HepG2 (cell line): ENCODE results near the gene NEURL1B.

Source experiments
- CEBPG ChIP-seq: IDR thresholded peaks from 2 replicates; pipeline ENCODE4 v1.6.1; 2016
- ETV6 ChIP-seq: sonication (generic); formaldehyde crosslinking; conservative IDR thresholded peaks from 2 replicates; pipeline ENCODE4 v1.4.0; 2020; ENCODE audit warnings: missing genetic modification reagents
- FOXA1 ChIP-seq, 2 experiments: fragments of 450-650 bp in 1 of 2; sonication (generic) in 1 of 2; formaldehyde crosslinking in 1 of 2; IDR thresholded peaks; 2 replicates each; pipeline versions ENCODE4 v1.4.0 to v1.6.1; 2016 to 2020; ENCODE audit warnings: missing genetic modification reagents in 1 of 2
- POLR2AphosphoS5 ChIP-seq: IDR thresholded peaks from 2 replicates; pipeline ENCODE4 v1.6.1; 2012; ENCODE audit warnings: low read depth, low read length
- RELA ChIP-seq: sonication (generic); formaldehyde crosslinking; IDR thresholded peaks from 2 replicates; pipeline ENCODE4 v1.4.0; 2020; ENCODE audit warnings: missing genetic modification reagents
- RNF2 ChIP-seq: fragments of 450-650 bp; conservative IDR thresholded peaks from 2 replicates; pipeline ENCODE4 v1.6.1; 2016; ENCODE audit warnings: low read depth
- ZNF12 ChIP-seq: sonication (generic); formaldehyde crosslinking; IDR thresholded peaks from 2 replicates; pipeline ENCODE4 v1.5.0; 2020; ENCODE audit warnings: missing genetic modification reagents
- ZNF549 ChIP-seq: sonication (generic); formaldehyde crosslinking; IDR thresholded peaks from 2 replicates; pipeline ENCODE4 v1.5.0; 2020; ENCODE audit warnings: missing genetic modification reagents
- TF ChIP-seq, protein P1 (sequence below): sonication (generic); formaldehyde crosslinking; IDR thresholded peaks from 2 replicates; pipeline ENCODE4 v1.5.0; 2020; ENCODE audit warnings: mild to moderate bottlenecking, missing genetic modification reagents, moderate library complexity

DNA sequence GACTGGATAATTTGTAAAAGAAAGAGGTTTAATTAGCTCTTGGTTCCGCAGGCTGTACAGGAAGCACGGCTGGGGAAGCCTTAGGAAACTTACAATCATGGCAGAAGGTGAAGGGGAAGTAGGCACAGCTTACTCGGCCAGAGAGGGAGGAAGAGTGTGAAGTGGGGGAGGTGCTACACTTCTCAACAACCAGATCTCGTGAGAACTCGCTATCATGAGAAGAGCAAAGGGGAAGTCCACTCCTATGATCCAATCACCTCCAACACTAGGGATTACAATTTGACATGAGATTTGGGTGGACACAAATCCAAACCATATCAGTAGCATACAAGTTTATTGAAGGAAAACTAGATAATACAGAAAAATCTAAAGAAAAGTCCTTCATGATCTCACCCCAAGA, 39.9 kb downstream of the NEURL1B start:
- TF ChIP-seq RNF2 (no peak), FOXA1 (IDR thresholded peaks at IDR 0.05) (no peak), FOXA1 (CRISPR knock-in tag; IDR thresholded peaks at IDR 0.05) (no peak), CEBPG (no peak), RELA (CRISPR knock-in tag) (no peak), ZNF12 (no peak), ZNF549 (CRISPR knock-in tag) (no peak), ETV6 (CRISPR knock-in tag) (no peak), POLR2AphosphoS5 (no peak)
- TF ChIP-seq, protein P1, sequence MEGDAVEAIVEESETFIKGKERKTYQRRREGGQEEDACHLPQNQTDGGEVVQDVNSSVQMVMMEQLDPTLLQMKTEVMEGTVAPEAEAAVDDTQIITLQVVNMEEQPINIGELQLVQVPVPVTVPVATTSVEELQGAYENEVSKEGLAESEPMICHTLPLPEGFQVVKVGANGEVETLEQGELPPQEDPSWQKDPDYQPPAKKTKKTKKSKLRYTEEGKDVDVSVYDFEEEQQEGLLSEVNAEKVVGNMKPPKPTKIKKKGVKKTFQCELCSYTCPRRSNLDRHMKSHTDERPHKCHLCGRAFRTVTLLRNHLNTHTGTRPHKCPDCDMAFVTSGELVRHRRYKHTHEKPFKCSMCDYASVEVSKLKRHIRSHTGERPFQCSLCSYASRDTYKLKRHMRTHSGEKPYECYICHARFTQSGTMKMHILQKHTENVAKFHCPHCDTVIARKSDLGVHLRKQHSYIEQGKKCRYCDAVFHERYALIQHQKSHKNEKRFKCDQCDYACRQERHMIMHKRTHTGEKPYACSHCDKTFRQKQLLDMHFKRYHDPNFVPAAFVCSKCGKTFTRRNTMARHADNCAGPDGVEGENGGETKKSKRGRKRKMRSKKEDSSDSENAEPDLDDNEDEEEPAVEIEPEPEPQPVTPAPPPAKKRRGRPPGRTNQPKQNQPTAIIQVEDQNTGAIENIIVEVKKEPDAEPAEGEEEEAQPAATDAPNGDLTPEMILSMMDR: no peak
